NCI-H2081 (cell line): ENCODE data around the gene DISC1.
"Not testable (repeated sequence)": the region's sequence is repeated elsewhere in the genome, so short reads cannot be mapped to it uniquely, and the experiment has no call there.

Experiments
- DNase-seq, 2 experiments: peaks; one replicate each; lab custom pipeline; 2025; lab: John Stamatoyannopoulos, UW

DISC1 gene

DNA sequence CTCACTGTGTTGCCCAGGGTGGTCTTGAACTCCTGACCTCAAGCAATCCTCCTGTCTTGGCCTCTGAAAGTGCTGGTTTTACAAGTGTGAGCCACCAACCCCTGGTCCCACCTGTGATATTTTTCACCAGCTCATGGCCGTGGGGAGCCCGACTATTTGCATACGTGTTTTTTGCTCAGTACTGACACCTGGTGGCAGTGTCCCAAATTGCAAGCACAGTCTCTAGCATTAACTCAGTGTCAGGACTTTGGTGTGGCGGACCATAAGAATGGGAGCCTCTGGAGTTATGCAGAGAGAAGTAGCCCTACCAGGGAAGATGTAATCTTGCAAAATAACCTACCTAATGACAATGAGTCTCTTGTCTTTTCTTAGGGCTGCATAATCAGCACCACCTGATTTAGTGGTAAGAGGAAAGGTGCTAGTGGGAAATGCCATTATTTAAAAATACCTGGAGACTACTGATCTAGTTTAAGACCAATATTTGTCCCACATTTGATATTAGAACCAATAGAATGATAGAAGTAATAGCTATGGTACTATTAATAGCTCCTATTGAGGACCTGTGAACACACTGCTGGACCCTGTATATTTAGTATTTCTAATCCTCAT is 305.4 kb downstream of the DISC1 start:
- no peak for DNase-seq

DNA sequence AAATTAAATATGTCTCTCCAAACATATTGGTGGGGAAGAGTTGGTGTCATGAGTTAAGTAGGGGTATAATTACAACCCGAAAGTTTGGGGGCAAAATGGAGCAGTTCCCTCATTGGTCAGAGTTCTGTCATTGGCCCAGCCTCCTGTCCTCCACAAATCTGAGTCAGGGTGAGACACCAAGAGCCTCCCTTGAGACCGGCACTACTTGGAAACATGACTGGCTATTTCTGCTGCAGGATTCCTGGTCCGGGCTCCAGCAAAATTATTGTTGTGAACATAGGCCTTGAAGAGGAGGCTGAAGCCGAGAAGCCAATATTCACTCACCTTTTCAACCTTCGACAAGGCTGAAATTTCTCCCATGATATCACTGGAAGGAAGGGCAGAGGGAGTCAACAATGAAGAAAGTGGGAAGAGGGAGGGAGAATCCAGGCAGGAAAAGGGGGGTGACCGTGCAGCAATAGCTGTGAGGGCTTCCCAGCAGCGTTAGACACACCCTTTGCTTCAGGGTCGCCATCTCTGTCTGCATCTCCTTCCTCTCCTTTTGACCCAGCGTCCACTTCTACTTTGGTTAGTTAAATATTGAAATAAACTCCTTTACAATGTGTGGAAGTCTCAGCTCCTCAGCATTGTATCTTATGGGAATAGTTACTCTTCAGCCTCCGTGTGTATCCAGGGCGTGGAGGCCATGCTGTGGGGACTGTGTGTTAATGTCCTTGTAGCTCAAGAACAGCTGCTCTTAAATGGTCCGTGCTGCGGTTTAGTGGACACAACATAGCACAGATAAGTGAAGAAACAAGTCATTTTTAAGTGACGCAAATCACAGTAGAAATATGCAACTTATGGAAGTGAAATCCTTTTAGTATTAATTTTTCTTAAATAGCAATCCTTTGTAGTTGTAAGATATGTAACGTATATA is 307.4 kb downstream of the DISC1 start:
- DNase-seq, result no peak

GRCh38 chr1:231934797-231935196 is 308.2 kb downstream of the DISC1 start:
- DNase-seq, result peak; percentile 68 to 84

GRCh38 chr1:231935856-231936255 is 309.3 kb downstream of the DISC1 start:
- peak in 1 of 2 experiments; percentile 39 for DNase-seq

- no peak for DNase-seq
These were observed 310.6 kb downstream of the DISC1 start for GRCh38 chr1:231936983-231937775.

GRCh38 chr1:231938211-231938610 is 311.6 kb downstream of the DISC1 start:
- no peak for DNase-seq

- DNase-seq, result no peak
These were observed 312.1 kb downstream of the DISC1 start for GRCh38 chr1:231938711-231939110.

GRCh38 chr1:231939118-231939517 is 312.5 kb downstream of the DISC1 start:
- no peak for DNase-seq

DNA sequence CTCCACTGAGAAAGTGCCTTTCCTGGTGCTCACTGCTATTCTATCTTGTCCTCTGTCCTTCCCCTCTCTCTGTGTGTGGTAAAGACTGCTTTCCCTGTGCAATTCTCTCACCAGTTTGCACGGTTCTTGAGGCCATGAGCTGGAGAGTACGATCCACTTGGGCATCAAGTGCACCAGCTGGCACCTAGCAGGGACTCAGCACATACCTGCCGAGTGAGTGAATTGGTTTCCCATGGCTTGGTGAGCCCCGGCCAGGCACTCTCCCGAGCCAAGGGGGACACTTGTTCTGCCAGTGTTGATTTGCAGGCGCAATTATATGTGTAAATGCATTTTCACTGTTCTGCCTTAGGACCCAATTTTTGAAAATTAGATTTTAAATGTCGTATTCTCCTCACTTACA is 313.5 kb downstream of the DISC1 start:
- no peak for DNase-seq

- DNase-seq, result no peak
These were observed 314.1 kb downstream of the DISC1 start for GRCh38 chr1:231940701-231941100.

DNA sequence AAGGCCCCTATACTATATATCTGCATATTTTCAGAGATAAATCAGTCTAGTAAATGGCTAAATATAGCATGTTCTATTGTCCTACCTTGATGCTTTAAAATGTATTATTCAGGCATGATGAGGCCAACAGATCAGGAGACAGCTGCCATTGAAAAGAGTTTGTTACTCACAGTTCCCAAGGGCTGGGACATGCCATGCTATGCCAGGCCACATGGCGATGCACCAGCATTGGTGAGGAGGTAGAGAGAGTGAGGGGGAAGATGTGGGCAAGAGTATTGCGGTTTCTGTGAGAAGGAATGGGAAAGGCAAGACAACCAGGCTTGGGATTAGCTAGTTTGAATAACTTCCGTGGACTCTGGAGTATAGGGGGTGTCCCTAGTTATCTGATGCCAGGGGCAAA is 316.5 kb downstream of the DISC1 start:
- no peak for DNase-seq

GRCh38 chr1:231948102-231948501 is 321.5 kb downstream of the DISC1 start:
- not testable (repeated sequence) for DNase-seq

- no peak for DNase-seq
These were observed 322.9 kb downstream of the DISC1 start for GRCh38 chr1:231949277-231950091.

GRCh38 chr1:231950331-231951128 is 323.9 kb downstream of the DISC1 start:
- no peak for DNase-seq

DNA sequence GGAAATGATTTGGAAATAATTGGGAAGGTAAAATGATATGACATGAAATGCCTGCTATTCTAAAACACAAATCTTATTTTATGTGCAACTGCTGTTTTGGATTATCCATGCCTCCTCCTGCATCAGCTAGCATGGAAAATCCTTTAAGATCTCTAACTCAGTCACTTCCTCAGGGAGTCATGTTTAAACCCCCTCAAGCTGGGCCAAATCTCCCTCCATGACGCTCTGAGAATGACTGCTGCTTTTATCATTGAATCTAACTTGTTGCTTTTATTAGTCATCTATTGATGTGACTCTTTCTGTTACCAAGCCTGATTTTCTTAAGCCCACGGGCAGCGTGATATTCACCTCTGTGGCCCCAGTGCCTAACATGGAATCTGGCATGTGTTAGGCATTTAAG is 324.8 kb downstream of the DISC1 start:
- no peak for DNase-seq

- DNase-seq, result no peak
These were observed 325.6 kb downstream of the DISC1 start for GRCh38 chr1:231952154-231952553.

- no peak for DNase-seq
These were observed 327.1 kb downstream of the DISC1 start for GRCh38 chr1:231953660-231954059.

DNA sequence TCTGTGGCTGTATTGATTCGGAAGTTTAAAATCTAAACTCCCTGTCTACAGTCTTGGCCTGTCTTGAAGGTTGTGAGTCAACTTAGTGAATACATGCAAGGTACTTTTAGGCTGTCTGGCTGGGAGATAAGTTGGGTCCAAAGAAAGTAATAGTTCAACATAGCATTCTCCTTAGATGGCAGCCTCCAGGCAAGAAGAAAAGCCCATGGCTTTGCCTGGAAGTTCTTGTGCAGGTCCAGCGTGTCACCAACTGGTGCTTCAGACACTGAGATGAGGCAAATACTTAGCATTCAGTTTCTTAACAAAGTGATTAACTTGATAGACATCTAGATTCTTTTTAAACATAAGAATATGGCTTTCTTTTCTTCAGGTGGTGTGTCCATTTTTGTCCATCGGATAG is 328.2 kb downstream of the DISC1 start:
- no peak for DNase-seq

DNA sequence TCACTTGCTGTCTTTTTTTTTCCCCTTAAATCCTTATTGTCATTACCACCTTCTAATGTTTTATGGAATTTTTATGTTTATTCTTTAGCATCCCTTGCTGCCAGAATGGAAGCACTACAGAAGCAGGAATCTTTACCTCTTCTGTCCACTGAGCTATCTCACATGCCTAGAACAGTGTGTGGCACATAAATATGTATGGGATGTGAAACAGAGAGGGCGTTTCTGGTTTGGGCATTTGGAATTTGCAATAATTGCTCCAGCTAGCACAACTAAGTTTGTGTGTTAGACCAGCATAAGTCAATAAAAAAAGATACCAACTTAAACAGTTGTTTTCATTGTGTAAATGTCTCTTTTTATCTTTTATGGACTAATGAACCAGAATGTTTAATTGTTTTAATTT is 330.8 kb downstream of the DISC1 start:
- DNase-seq, result no peak

DNA sequence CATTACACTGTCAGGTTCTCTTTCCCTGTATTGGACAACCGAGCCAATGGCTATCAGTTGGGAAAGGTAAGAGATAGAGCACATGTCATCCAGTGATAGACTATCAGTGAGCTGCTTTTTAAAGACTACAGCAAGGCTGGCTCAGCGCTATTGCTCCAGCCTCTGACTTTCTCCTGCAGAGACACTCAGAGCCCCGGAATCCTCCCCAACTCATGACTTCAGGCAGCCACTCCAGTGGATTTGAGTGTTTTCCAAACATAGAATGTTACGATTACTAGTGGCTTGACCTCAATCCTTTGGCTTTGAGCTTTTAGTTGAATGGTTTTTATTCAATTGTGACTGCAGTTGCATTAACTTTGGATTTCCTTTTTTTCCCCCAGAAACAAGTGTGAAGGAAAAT is 331.9 kb downstream of the DISC1 start:
- no peak for DNase-seq
